HG03442 (cell line): ENCODE measurements around the gene NHP2.
A peak's percentile ranks its signal among the peaks of the same experiment; 100 is the strongest.

ENCODE experiments used
- ATAC-seq: cut with Tn5 transposase; IDR thresholded peaks from one replicate; pipeline ENCODE4 v1.9.1; 2021; ENCODE audit warnings: mild to moderate bottlenecking, moderate library complexity; ENCODE audit not compliant: unreplicated experiment

The NHP2 gene

DNA sequence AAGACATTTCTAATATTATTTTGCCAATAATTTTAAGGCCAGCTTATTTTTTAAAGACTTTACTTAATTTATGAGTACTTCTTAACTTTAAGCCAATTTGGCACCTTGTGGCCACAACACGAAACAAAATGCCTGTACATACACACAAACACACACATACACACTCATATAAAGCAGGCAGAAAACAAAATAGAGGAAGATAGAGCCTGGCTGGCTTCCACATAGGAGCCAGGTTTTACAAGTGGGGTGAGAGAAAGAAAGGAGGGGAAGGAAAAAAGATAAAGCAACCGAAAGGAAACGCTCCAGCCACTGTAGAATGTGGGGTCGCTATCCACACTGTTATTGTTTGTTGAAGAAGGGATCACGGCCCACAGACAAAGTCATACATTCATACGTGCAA is 23.1 kb upstream of the NHP2 start:
- ATAC-seq, result no peak

- no peak for ATAC-seq
Measured at GRCh38 chr5:178174456-178174855, 20.8 kb upstream of the NHP2 start.

DNA sequence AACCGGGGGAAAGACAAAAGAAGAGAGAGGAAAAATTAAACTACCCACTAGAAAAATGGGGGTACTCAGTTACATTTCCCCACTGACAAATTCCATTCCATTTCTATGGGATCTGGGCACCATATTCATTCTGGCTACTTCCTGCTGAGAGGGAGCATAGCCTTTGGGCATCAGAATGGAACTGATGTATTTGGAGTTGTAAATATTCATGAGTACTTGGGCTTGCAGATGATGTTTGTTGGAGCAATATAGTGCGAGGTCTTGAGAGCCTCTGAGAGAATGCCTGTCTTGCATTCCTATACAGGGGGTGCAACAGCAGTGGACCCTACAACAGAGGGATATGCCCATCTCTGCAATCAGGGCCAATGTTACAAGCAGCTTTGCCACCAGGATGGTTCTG is 16.8 kb upstream of the NHP2 start:
- no peak for ATAC-seq

- no peak for ATAC-seq
Measured at GRCh38 chr5:178165581-178165980, 11.9 kb upstream of the NHP2 start.

GRCh38 chr5:178163772-178164735 is 10.4 kb upstream of the NHP2 start:
- ATAC-seq, result peak; percentile 84

DNA sequence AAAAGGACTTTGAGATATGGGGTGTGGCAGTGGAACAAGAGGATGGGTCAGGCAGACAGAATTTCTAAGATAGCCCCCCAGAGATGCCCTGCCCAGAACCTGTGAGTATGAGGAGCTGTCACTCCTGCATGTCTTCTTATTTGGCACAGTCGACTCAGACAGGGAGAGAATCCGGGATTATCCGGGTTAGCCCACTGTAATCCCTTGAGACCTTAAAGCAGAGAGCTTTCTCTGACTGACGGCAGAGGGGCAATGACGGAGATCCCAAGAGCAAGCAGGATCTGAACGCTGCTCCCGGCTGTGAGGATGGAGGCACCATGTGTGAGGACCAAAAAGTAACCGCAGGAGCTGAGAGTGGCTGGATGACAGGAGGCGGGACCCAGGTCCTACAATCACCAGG is 8.8 kb upstream of the NHP2 start:
- no peak for ATAC-seq

- no peak for ATAC-seq
Measured at GRCh38 chr5:178160176-178160575, 6.5 kb upstream of the NHP2 start.

DNA sequence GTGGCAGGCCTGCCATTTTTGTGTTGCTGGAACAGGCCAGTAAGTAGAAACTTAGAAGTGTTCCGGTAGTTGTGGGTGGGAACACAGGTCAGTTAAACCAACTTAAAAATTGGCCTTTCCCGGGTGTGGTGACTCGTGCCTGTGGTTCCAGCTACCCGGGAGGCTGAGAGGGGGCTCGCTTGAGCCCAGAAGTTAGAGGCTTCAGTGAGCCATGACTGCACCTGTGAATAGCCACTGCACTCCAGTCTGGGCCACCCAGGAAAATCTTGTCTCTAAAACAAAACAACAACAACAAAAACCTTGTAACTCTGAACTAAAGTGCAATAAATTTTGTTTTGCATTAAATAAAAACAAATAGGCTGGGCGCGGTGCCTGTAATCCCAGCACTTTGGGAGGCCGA is 1.4 kb upstream of the NHP2 start:
- no peak for ATAC-seq

DNA sequence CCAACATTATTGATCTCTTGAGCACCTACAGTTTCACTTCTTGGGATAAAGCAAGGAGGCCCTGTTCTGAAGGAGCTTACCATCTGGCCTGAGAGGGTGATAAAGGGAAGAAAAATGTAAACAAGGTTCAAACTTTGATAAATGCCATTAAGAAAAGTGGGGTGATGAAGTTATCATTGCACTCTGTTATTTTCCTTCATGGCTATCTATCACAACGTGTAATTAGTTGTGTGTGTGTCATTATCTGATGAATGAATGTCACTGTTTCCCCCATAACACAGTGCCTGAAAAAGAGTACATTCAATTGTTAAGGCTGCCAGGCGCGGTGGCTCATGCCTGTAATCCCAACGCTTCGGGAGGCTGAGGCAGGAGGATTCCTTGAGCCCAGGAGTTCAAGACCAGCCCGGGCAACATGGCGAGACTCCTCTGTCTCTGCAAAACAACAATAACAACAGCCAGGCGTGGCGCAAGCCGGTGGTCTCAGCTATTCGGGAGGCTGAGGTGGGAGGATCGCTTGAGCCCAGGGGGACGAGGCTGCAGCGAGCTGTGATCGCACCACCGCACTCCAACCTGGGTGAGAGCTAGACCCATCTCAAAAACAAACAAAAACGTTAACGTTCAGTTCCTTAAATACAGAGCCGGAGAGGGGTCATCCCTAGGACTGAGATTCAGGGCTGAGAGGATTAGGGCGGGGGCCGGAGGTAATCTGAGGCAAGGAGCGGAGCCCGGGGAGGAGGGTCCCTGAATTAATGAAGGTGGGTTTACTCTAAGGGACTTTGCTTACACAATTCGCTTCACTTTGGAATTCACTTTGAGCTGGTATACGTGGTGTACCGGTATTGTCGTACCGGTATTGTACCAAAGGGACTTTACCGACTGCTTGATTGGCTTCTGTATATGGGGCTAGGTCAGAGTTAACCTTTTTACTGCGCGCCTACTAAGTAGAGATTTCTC is 917 bp downstream of the NHP2 start:
- no peak for ATAC-seq

DNA sequence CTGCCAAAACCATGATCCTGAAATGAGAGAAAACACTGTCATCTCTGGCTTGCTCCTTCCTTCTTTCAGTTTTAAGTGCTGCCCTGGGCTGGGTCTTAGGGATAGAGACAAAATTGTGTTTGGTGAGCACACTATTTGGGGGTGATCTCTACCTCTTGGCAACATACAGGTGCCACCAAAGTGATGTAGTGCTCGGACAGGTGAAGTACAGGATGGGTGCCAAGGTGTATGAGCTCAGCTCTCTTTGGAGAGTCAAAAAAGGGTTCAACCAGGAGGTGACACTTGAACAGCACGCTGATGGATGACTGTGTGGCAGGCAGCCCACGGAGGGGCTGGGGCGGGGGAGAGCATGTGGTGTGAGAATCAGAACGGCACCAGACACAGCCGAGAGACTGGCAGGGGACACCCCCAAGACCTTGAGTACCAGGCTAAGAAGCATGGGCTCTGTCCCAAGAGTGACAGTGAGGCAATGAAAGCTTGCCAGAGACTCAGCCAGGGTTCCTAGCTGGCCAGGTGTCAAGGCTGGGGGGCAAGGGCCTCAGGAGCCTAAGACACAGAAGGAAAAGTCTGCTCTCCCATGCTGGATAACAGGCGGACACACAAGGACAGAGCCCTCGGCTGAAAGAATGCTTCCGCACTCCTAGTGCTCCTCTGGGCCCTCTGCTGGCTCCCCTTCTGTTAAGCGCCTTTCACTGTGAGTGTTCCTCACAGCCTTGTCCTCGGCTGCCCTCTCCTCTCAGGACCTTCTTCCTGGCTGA is 2.5 kb downstream of the NHP2 start:
- no peak for ATAC-seq

DNA sequence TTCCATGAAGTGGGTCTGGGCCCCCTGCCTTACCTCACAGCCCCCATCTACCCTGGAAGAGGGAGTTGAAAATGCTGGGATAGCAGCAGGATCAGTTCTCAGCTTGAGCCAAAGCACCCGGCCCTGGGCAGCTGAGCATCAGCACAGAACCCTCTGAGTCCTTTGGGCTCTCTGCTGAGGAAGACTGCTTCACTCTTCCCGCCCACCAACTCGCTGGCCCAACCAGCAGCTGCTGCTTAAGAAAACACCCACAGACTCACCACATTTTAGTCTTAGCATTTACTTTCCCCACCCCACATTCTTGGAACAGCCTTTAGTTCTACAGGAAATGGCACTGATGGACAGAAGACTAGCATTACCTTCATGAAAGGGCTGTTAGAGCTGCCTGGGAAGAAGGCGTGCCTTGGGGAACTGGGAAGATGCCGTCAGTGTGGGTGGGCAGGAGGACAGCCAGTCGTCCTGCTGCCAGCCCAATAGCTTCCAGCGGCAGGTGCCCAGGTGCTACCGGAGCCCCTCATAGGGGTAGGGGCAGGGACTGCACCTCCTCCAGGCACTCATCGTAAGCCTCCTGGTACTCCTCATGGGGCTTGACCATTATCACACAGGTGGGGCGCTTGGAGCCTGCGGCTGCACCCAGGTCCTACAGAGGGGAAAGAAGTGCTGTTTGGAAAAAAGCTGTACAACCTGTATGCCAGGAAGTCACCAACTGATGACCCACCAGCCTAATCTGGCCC is 4.3 kb downstream of the NHP2 start:
- no peak for ATAC-seq

DNA sequence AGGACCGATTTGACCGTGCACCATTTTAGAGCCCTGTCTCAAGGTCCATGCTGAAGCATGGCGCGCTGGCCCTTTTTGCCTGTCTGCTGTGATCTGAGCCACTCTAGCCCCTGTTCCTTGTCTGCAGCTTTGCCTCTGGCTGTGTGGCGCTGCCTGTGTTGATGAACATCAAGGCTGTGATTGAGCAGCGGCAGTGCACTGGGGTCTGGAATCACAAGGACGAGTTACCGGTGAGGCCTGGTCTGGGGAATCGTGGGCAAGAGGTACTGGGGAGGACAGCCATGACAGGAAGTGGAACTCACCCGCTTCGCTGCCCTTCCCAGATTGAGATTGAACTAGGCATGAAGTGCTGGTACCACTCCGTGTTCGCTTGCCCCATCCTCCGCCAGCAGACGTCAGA is 6.3 kb downstream of the NHP2 start:
- ATAC-seq, result no peak

DNA sequence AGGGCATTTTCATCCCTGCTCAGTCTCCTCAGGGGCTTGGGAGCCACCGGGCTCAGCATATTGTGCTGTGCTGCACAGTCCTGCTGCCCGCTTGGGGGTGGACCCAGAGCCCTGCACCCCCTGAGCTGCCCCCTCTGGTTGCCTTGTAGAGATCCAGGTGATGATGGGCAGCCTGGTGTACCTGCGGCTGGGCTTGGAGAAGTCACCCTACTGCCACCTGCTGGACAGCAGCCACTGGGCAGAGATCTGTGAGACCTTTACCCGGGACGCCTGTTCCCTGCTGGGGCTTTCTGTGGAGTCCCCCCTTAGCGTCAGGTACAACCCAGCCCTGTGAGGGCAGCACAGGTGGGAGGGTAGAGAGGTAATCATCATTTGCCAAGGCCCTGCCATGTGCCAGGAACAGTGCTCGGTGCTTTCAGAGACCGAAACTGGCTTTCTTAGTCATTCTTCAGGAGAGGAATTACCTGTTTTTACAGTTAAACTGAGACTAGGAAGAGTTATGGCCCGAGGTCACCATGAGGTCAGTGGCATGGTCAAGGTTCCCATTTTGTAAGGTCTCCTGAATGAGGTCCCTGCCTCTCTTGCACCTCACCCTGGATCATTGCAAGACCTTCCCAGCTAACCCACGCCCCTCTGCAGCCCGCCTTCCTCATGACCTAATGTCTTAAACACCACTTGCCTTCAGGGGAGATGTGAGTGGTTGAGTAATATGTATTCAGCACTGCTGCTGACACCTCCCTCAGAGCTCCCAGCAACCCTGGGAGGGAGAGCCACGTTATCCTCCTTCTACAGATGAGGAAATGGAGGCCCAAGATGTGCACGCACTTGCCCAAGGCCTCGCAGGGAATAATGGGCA is 7.5 kb downstream of the NHP2 start:
- ATAC-seq, result no peak

- ATAC-seq, result no peak
Measured at GRCh38 chr5:178143901-178144300, 9.8 kb downstream of the NHP2 start.

- no peak for ATAC-seq
Measured at GRCh38 chr5:178143246-178143645, 10.4 kb downstream of the NHP2 start.

DNA sequence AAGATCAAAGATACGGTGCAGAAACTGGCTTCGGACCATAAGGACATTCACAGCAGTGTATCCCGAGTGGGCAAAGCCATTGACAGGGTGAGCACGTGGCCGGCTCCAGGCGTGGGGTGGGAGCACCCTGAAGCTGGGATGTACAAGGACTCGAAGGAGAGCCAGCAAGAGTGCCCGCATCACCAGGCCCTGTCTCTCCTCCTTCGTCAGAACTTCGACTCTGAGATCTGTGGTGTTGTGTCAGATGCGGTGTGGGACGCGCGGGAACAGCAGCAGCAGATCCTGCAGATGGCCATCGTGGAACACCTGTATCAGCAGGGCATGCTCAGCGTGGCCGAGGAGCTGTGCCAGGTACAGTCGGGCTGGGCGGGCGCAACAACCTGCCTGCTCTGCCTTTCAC is 11.0 kb downstream of the NHP2 start:
- no peak for ATAC-seq

GRCh38 chr5:178141550-178141949 is 12.1 kb downstream of the NHP2 start:
- no peak for ATAC-seq

DNA sequence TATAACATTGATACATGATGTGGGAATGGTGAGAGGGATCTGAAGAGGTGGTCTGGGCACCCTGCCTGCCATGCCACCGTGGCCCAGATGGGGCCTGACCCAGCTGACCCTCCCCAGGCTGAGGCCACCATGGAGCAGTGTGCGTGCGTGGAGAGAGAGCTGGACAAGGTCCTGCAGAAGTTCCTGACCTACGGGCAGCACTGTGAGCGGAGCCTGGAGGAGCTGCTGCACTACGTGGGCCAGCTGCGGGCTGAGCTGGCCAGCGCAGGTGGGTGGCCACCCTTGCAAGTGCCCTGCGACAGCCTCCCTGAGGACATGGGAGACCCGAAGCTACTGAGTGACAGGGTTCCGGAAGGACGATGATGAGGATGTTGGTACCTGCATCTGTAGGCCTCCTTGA is 15.7 kb downstream of the NHP2 start:
- ATAC-seq, result no peak

- no peak for ATAC-seq
Measured at GRCh38 chr5:178136990-178137389, 16.7 kb downstream of the NHP2 start.
